K562 (cell line): Measurements from ENCODE around the gene RNFT2. TPM values are rescaled to one million over a fixed set of nuclear protein-coding genes. Genes with fewer than 3 reads are reported as not detected.

Source experiments
- ATAC-seq: fragments of 200-7000 bp; cut with Tn5 transposase; 3 replicates; pipeline ENCODE4 v1.9.1; 2020; ENCODE audit warnings: moderate library complexity
- BruUV-seq: library from RNA; stranded (reverse); fragments of 400-500 nt; replicated peaks from 2 replicates; lab custom pipeline; 2021; lab: Mats Ljungman, UMichigan
- CTCF ChIA-PET: fragments of 300-600 bp; formaldehyde crosslinking; extraction: SDS; loops from one replicate; lab custom pipeline; 2021; ENCODE audit warnings: low intra/inter-chr PET ratio; lab: Yijun Ruan, JAX
- POLR2A ChIA-PET: fragments of 300-600, 350-650 bp; sonication (Branson Sonifier 250); formaldehyde crosslinking; extraction: SDS; loops from one replicate; lab custom pipeline; 2021; ENCODE audit warnings: antibody characterized with exemption, inconsistent platforms; lab: Yijun Ruan, JAX
- DNase-seq, 4 experiments: peaks; one replicate each; pipeline versions ENCODE4 v3.0.0 to v3.0.0-alpha.2; 2011 to 2018; ENCODE audit warnings: low spot score in 3 of 4, mixed read lengths in 3 of 4; ENCODE audit errors: extremely low read depth in 1 of 4
- FAIRE-seq: peaks from 2 replicates; lab custom pipeline; 2011; peaks lifted over from hg19 to GRCh38; lab: Jason Lieb, UNC
- H2AFZ ChIP-seq: 2 replicates; pipeline ENCODE4 v1.6.0; 2011; ENCODE audit warnings: low read depth, low read length, control low read depth, inconsistent platforms
- H3K27ac ChIP-seq: fragments of 200-600 bp; 3 replicates; pipeline ENCODE4 v1.8.0; 2011; ENCODE audit warnings: low read depth, mild to moderate bottlenecking, control low read depth, inconsistent platforms, low read length, moderate library complexity, mixed read lengths; ENCODE audit errors: extremely low read depth
- H3K27me3 ChIP-seq, 2 experiments: fragments of 300-600 bp in 1 of 2; 2 replicates in 1 of 2; 3 replicates in 1 of 2; pipeline versions ENCODE4 v1.6.0 to v1.8.0; 2011; ENCODE audit warnings: inconsistent platforms in 2 of 2, low read length in 2 of 2, mild to moderate bottlenecking in 1 of 2, mixed read lengths in 1 of 2, moderate library complexity in 1 of 2; ENCODE audit not compliant: control insufficient read depth in 2 of 2, insufficient read depth in 2 of 2
- H3K36me3 ChIP-seq: fragments of 300-600 bp; 3 replicates; pipeline ENCODE4 v1.8.0; 2011; ENCODE audit warnings: mild to moderate bottlenecking, low read length, inconsistent platforms; ENCODE audit not compliant: control insufficient read depth, insufficient read depth
- H3K4me1 ChIP-seq, 2 experiments: fragments of 200-600 bp in 1 of 2; replicated peaks in 1 of 2; 2 replicates in 1 of 2; 3 replicates in 1 of 2; pipeline versions ENCODE4 v1.5.1 to v1.8.0; 2011; ENCODE audit warnings: inconsistent platforms in 2 of 2, low read length in 2 of 2, mild to moderate bottlenecking in 1 of 2, mixed read lengths in 1 of 2, moderate library complexity in 1 of 2; ENCODE audit not compliant: control insufficient read depth in 2 of 2, insufficient read depth in 2 of 2
- H3K4me2 ChIP-seq: 2 replicates; pipeline ENCODE4 v1.6.1; 2011; ENCODE audit warnings: low read length, control low read depth, inconsistent platforms, mixed read lengths; ENCODE audit not compliant: insufficient read depth
- H3K4me3 ChIP-seq: fragments of 200-600 bp; sonication (generic), shearing (Covaris generic); 2 replicates; pipeline ENCODE4 v1.5.1; 2016; ENCODE audit warnings: control low read depth, inconsistent platforms
- H3K79me2 ChIP-seq: fragments of 200-600 bp; 3 replicates; pipeline ENCODE4 v1.8.0; 2011; ENCODE audit warnings: low read length, inconsistent platforms; ENCODE audit not compliant: control insufficient read depth, insufficient read depth
- H3K9ac ChIP-seq, 2 experiments: 2 replicates each; pipeline versions ENCODE4 v1.6.0 to v1.6.1; 2011; ENCODE audit warnings: low read depth in 2 of 2, low read length in 2 of 2, control low read depth in 1 of 2, inconsistent platforms in 1 of 2, mild to moderate bottlenecking in 1 of 2, mixed read lengths in 1 of 2; ENCODE audit not compliant: insufficient read depth in 1 of 2
- H3K9me1 ChIP-seq: one replicate; pipeline ENCODE4 v1.6.0; 2011; ENCODE audit warnings: inconsistent platforms, mild to moderate bottlenecking, low read length, moderate library complexity; ENCODE audit not compliant: control insufficient read depth, insufficient read depth
- H3K9me3 ChIP-seq: replicated peaks from 2 replicates; pipeline ENCODE4 v1.5.1; 2011; ENCODE audit warnings: low read depth, low read length, inconsistent platforms; ENCODE audit not compliant: control insufficient read depth, insufficient read depth
- H4K20me1 ChIP-seq: replicated peaks from 2 replicates; pipeline ENCODE4 v1.6.1; 2011; ENCODE audit warnings: low read length, inconsistent platforms, mixed read lengths; ENCODE audit not compliant: control insufficient read depth, insufficient read depth
- CTCF ChIP-seq, 3 experiments: IDR thresholded peaks in 2 of 3; conservative IDR thresholded peaks in 1 of 3; 2 replicates each; pipeline ENCODE4 v1.5.1; 2011 to 2012; ENCODE audit warnings: low read length in 3 of 3, mild to moderate bottlenecking in 3 of 3, control low read depth in 2 of 3, improper control_type of control experiment in 1 of 3, inconsistent platforms in 1 of 3, low read depth in 1 of 3, mixed read lengths in 1 of 3, moderate library complexity in 1 of 3; ENCODE audit not compliant: insufficient read depth in 2 of 3
- EGR1 ChIP-seq: fragments of 450-650 bp; conservative IDR thresholded peaks from 2 replicates; pipeline ENCODE4 v1.6.1; 2017; ENCODE audit warnings: mild to moderate bottlenecking
- JUND ChIP-seq, 2 experiments: IDR thresholded peaks; 2 replicates in 1 of 2; 3 replicates in 1 of 2; pipeline ENCODE4 v1.6.1; 2011; ENCODE audit warnings: borderline replicate concordance in 2 of 2, low read depth in 2 of 2, low read length in 2 of 2, improper control_type of control experiment in 1 of 2, missing biosample characterization in 1 of 2, missing genetic modification characterization in 1 of 2, missing genetic modification reagents in 1 of 2
- KAT8 ChIP-seq: fragments of 450-650 bp; IDR thresholded peaks from 2 replicates; pipeline ENCODE4 v1.6.1; 2016; ENCODE audit warnings: low read depth, mild to moderate bottlenecking
- SOX6 ChIP-seq: fragments of 450-650 bp; IDR thresholded peaks from 2 replicates; pipeline ENCODE4 v1.6.1; 2014; ENCODE audit warnings: mild to moderate bottlenecking
- TFAP4 ChIP-seq: sonication (generic); formaldehyde crosslinking; IDR thresholded peaks from 2 replicates; pipeline ENCODE4 v1.8.0; 2022; ENCODE audit warnings: missing genetic modification reagents, mild to moderate bottlenecking, moderate library complexity, borderline replicate concordance
- TGIF2 ChIP-seq: sonication (generic); formaldehyde crosslinking; IDR thresholded peaks from 2 replicates; pipeline ENCODE4 v1.8.1; 2022; ENCODE audit warnings: mild to moderate bottlenecking, missing genetic modification reagents, moderate library complexity
- ZBTB40 ChIP-seq, 2 experiments: fragments of 450-650 bp in 1 of 2; sonication (generic) in 1 of 2; formaldehyde crosslinking in 1 of 2; IDR thresholded peaks; 2 replicates each; pipeline versions ENCODE4 v1.7.1 to v1.9.0; 2016 to 2022; ENCODE audit warnings: inconsistent platforms in 1 of 2, mild to moderate bottlenecking in 1 of 2, missing genetic modification reagents in 1 of 2
- WGBS: fragments of 100-300 bp; shearing (Covaris generic); methylation state at CpG from one replicate; pipeline ENCODE4 v1.1.6; 2016; ENCODE audit warnings: low coverage, mixed read lengths; ENCODE audit not compliant: insufficient coverage; ENCODE audit errors: missing lambda C conversion rate; 5-methylcytosine and 5-hydroxymethylcytosine counted together
- in situ Hi-C: fragments of 300-500 bp; cut with MboI; formaldehyde crosslinking; loops from 4 replicates; pipeline ENCODE4 v1.15.0; 2018; ENCODE audit warnings: inconsistent platforms, mixed read lengths
- intact Hi-C: fragments of 100-400 bp; cut with micrococcal nuclease; formaldehyde crosslinking; loops from 2 replicates; pipeline ENCODE4 v1.14.2; 2022
- polyA plus RNA-seq, 8 experiments: library from polyadenylated mRNA; depleted of rRNA in 4 of 8; stranded (reverse) in 5 of 8; unstranded in 3 of 8; fragments of >200 nt; fragmentation: Nextera tagmentation in 2 of 8; fragmentation: Illumina TruSeq in 1 of 8; extraction: Ambion mirVana in 2 of 8; extraction: Trizol in 1 of 8; gene quantifications; 2 replicates each; pipeline versions ENCODE4 v1.2.1 to v1.2.3, GENCODE V29; 2011 to 2014; ENCODE audit warnings: inconsistent platforms in 1 of 8, missing spikeins in 1 of 8
- total RNA-seq, 7 experiments: library from RNA; depleted of rRNA in 6 of 7; stranded (reverse); fragments of >200 nt in 6 of 7; fragmentation: Illumina TruSeq in 2 of 7; extraction: Trizol in 2 of 7; gene quantifications; 2 replicates each; pipeline versions ENCODE4 v1.2.1 to v1.2.3, GENCODE V29; 2011 to 2021; ENCODE audit warnings: low replicate concordance in 1 of 7

The RNFT2 gene
- total and polyA plus RNA-seq, 9 of the 15 experiments (the other 6 are each of a cell fraction or from before 2014, with no cell fraction given), result 3.6 to 26.3 (median 9.5) TPM

- WGBS, result 3% methylated on average over 5 of the region's 6 CpGs
- Histone ChIP-seq H3K4me1 (no peaks in the 10 kb centered on the region; a peak in 2 of 5 replicates), H3K4me2 (no peak overlapping the region), H3K9me1 (no peaks in the 10 kb centered on the region), H3K4me3 (no peak overlapping the region), H3K27me3 (peaks cover 19 to 21% of the 10 kb centered on the region in 2 experiments; a peak in 4 of 5 replicates), H2AFZ (no peak overlapping the region; the same call in 1 of the 2 replicates), H4K20me1 (peaks cover 6% of the 10 kb centered on the region; the same call in 1 of the 2 replicates), H3K79me2 (no peaks in the 10 kb centered on the region), H3K36me3 (no peaks in the 10 kb centered on the region), H3K27ac (no peak overlapping the region), H3K9ac (no peak overlapping the region), H3K9me3 (no peaks in the 10 kb centered on the region)
- intact Hi-C loops, result loop anchor here (1.0 kb wide), 1 partner anchor 160 kb away; no protein-coding TSS in a partner anchor
- in situ Hi-C loops, result no loop called here
- ChIA-PET POLR2A (no interaction called here), CTCF (interaction anchor here (0.7 kb wide), 1 partner anchor 160 kb away, joined by 3 read pairs; no protein-coding TSS in a partner anchor)
- FAIRE-seq (peak; percentile 58), ATAC-seq (peak; percentile 86), DNase-seq (peak; percentile 43 to 65 (median 52))
- BruUV-seq, result no TSS peak
- no peak for TF ChIP-seq SOX6
- no peak for TF ChIP-seq TGIF2
- peak; percentile 65 to 95 (median 85) for TF ChIP-seq CTCF (IDR thresholded peaks at IDR 0.05 in 2 of 3, conservative IDR thresholded peaks at IDR 0.05 in 1 of 3; ENCODE audit: insufficient read depth in 2 of 3, low read depth in 1 of 3, low read length in 3 of 3)
- TF ChIP-seq KAT8, result no peak
- TF ChIP-seq ZBTB40 (IDR thresholded peaks at IDR 0.05), result no peak
- no peak for TF ChIP-seq ZBTB40 (CRISPR knock-in tag; IDR thresholded peaks at IDR 0.05)
- peak; percentile 45; the same call in 1 of the 2 replicates for TF ChIP-seq JUND (IDR thresholded peaks at IDR 0.05; ENCODE audit: borderline replicate concordance, low read depth, low read length)
- no peak for TF ChIP-seq JUND (tag; IDR thresholded peaks at IDR 0.05; ENCODE audit: borderline replicate concordance, low read depth, low read length)
- peak; percentile 43; the same call in 1 of the 2 replicates for TF ChIP-seq TFAP4 (CRISPR knock-in tag)
- TF ChIP-seq EGR1, result peak; percentile 74
Measured at GRCh38 chr12:116863275-116863767, 125.2 kb downstream of the RNFT2 start.
